ENCODE measurements around the gene MATK. TPM values are rescaled to one million over a fixed set of nuclear protein-coding genes. Genes with fewer than 3 reads are reported as not detected.

Gene MATK
- total RNA-seq, 1 donor from 2014 or later = 0.50 TPM

GRCh38 chr19:3746371-3747056 lies 39.7 kb downstream of the MATK start:
- H3K36me3 ChIP-seq (ENCODE audit: control insufficient read depth, insufficient read depth, low read length) = no peaks in the 10 kb centered on the region
- no peak for DNase-seq (ENCODE audit: low read depth)
- TF ChIP-seq, protein P1, sequence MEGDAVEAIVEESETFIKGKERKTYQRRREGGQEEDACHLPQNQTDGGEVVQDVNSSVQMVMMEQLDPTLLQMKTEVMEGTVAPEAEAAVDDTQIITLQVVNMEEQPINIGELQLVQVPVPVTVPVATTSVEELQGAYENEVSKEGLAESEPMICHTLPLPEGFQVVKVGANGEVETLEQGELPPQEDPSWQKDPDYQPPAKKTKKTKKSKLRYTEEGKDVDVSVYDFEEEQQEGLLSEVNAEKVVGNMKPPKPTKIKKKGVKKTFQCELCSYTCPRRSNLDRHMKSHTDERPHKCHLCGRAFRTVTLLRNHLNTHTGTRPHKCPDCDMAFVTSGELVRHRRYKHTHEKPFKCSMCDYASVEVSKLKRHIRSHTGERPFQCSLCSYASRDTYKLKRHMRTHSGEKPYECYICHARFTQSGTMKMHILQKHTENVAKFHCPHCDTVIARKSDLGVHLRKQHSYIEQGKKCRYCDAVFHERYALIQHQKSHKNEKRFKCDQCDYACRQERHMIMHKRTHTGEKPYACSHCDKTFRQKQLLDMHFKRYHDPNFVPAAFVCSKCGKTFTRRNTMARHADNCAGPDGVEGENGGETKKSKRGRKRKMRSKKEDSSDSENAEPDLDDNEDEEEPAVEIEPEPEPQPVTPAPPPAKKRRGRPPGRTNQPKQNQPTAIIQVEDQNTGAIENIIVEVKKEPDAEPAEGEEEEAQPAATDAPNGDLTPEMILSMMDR (IDR thresholded peaks at IDR 0.05; ENCODE audit: insufficient read depth, low read length, poor library complexity, severe bottlenecking) = no peak
- no peak overlapping the region for H3K4me3 ChIP-seq (ENCODE audit: low read depth, low read length)
- H3K27me3 ChIP-seq (ENCODE audit: control insufficient read depth, insufficient read depth, low read length) = peaks cover 9% of the 10 kb centered on the region

DNA sequence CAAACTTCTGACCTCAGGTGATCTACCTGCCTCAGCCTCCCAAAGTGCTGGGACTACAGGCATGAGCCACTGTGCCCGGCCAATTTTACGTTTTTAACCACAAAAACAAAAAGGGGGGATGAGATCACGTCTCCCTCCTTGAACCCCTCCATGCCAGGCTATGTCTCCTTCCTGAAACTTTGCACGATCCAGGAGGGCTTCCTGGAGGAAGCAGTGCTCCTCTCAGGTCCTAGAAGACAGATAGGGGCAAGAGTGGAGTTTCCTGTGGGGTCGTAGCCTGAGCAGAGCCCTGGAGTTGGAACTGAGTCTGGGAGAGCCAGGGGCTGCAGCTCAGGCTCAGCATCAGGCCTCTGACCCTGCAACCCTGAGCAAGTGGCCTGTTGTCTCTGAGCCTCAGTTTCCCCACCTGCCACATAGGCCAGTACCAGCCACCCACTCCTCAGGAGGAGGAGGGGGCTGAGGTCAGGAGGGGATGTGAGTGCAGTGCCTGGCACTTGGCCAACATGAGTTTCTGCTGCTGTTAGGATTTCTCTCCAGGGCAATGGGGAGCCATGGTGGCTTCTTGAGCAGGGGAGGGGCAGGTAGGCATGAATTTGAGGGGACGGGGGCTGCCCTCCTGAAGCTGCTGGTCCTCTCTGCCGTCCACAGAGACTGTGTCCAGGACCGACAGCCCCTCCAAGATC lies 40.7 kb downstream of the MATK start:
- DNase-seq (ENCODE audit: low read depth) = no peak
- H3K27me3 ChIP-seq (ENCODE audit: control insufficient read depth, insufficient read depth, low read length) = peaks cover 9% of the 10 kb centered on the region
- H3K36me3 ChIP-seq (ENCODE audit: control insufficient read depth, insufficient read depth, low read length) = no peaks in the 10 kb centered on the region
- TF ChIP-seq, protein P1 (IDR thresholded peaks at IDR 0.05; ENCODE audit: insufficient read depth, low read length, poor library complexity, severe bottlenecking) = no peak
- H3K4me3 ChIP-seq (ENCODE audit: low read depth, low read length) = no peak overlapping the region

DNA sequence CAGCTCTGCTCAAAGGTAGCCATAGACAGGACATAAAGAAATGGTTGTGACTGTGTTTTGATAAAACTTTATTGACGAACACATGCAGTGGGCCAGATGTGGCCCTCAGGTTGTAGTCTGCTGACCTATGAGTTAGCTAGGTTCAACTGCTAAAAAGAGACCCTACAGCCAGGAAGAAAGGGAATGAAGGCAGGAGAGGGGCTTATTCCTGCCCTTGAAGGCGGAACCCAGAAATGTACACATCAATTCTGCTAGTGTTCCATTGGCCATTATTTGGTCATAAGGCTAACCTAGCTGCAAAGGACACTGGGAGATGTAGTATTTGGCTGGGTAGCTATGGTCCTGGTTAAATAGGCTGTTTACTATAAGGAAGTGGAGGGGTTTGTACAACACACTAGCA lies 42.7 kb downstream of the MATK start:
- no peaks in the 10 kb centered on the region for H3K36me3 ChIP-seq (ENCODE audit: control insufficient read depth, insufficient read depth, low read length)
- H3K4me3 ChIP-seq (ENCODE audit: low read depth, low read length) = no peak overlapping the region
- TF ChIP-seq, protein P1 (IDR thresholded peaks at IDR 0.05; ENCODE audit: insufficient read depth, low read length, poor library complexity, severe bottlenecking) = no peak
- DNase-seq (ENCODE audit: low read depth) = no peak
- H3K27me3 ChIP-seq (ENCODE audit: control insufficient read depth, insufficient read depth, low read length) = peaks cover 9% of the 10 kb centered on the region

GRCh38 chr19:3740431-3740830 lies 45.8 kb downstream of the MATK start:
- no peaks in the 10 kb centered on the region for H3K27me3 ChIP-seq (ENCODE audit: control insufficient read depth, insufficient read depth, low read length)
- TF ChIP-seq, protein P1 (IDR thresholded peaks at IDR 0.05; ENCODE audit: insufficient read depth, low read length, poor library complexity, severe bottlenecking) = no peak
- DNase-seq (ENCODE audit: low read depth) = no peak

DNA sequence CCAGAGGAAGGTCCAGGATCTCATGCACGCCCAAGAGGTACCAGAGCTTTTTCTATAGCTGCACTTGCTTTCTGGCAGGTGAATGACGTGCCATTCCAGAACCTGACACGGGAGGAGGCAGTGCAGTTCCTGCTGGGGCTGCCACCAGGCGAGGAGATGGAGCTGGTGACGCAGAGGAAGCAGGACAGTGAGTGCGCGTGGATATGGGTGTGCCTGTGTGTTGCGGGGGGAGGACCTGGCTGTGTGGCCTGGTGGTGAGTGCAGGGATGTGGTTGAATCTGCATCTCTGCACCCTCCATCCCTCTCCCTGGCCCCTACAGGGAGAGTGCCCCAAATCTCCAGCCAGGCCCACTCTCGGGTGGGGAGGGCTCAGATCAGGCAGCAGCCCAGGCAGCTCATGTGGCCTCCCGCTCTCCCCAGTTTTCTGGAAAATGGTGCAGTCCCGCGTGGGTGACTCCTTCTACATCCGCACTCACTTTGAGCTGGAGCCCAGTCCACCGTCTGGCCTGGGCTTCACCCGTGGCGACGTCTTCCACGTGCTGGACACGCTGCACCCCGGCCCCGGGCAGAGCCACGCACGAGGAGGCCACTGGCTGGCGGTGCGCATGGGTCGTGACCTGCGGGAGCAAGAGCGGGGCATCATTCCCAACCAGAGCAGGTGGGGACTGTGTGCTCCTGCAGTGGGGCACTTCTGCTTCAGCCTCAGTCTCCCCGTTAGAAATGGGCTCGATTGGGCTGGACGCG lies 47.5 kb downstream of the MATK start:
- Histone ChIP-seq H3K36me3 (ENCODE audit: control insufficient read depth, insufficient read depth, low read length) (no peaks in the 10 kb centered on the region), H3K4me3 (ENCODE audit: low read depth, low read length) (no peak overlapping the region), H3K27me3 (ENCODE audit: control insufficient read depth, insufficient read depth, low read length) (no peaks in the 10 kb centered on the region)
- no peak for DNase-seq (ENCODE audit: low read depth)
- TF ChIP-seq, protein P1 (IDR thresholded peaks at IDR 0.05; ENCODE audit: insufficient read depth, low read length, poor library complexity, severe bottlenecking) = no peak

More at GRCh38 chr19:3740431-3740830, 45.8 kb downstream of the MATK start:
- no peak overlapping the region for H3K4me3 ChIP-seq (ENCODE audit: low read depth, low read length)
- H3K36me3 ChIP-seq (ENCODE audit: control insufficient read depth, insufficient read depth, low read length) = no peaks in the 10 kb centered on the region

All from kidney epithelial cell (primary cell).